ENCODE results near the gene CFAP221.

The CFAP221 gene

DNA sequence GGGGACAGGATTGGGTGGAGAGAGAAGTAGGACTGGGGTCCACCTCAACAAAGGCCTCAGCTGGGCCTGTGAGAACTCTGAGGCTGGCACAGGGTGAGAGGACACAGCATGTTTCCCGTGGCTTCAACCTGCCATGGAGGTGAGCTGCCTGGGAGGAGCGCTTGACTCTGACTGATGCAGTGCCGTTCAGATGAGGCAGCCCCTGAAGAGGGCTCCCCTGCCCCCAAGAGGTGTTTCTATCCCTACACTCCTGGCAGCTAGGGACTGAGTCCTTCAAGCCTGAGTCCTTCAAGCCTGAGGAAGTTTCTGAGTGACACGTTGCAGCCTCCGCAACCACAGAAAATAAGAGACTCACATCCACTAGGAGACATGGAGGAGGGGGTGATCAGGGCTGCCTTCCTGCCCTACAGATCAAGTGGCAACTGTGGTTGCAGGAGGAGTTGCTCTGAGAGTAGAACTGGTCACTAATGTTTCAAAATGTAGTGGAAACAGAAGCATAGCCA, 85.1 kb downstream of the CFAP221 start:
- Histone ChIP-seq H3K4me1 (ENCODE audit: insufficient read depth, low read length) (no peaks in the 10 kb centered on the region), H3K9ac (ENCODE audit: low read depth, low read length) (no peak overlapping the region), H3K36me3 (ENCODE audit: insufficient read depth, low read length) (no peaks in the 10 kb centered on the region), H3K9me3 (ENCODE audit: control insufficient read depth, insufficient read depth, low read length) (no peaks in the 10 kb centered on the region; the same call in 1 of the 2 replicates)

DNA sequence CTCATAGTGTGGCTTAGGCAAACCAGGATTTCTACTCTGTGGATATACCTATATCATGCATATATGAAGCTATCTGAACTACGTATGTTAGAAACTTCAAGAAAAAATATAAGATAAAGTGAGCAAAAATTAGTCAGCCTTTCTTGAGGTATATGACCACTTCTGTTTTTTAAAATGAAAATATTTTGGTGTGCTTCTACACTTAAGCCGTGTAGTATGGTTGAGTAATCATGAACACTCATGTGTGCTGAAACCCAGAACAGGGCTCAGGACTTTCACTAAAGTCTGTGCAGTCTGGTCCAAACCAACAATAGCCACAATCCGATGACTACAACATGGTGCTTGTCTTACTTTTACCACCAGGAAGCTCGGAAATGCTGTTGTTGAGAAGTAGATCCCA, 85.9 kb downstream of the CFAP221 start:
- Histone ChIP-seq H3K4me1 (ENCODE audit: insufficient read depth, low read length) (no peaks in the 10 kb centered on the region), H3K36me3 (ENCODE audit: insufficient read depth, low read length) (no peaks in the 10 kb centered on the region), H3K9me3 (ENCODE audit: control insufficient read depth, insufficient read depth, low read length) (no peaks in the 10 kb centered on the region; the same call in 1 of the 2 replicates), H3K9ac (ENCODE audit: low read depth, low read length) (no peak overlapping the region)

GRCh38 chr2:119637371-119637770, 93.1 kb downstream of the CFAP221 start:
- Histone ChIP-seq H3K9me3 (ENCODE audit: control insufficient read depth, insufficient read depth, low read length) (no peaks in the 10 kb centered on the region; the same call in 1 of the 2 replicates), H3K36me3 (ENCODE audit: insufficient read depth, low read length) (no peaks in the 10 kb centered on the region), H3K9ac (ENCODE audit: low read depth, low read length) (no peak overlapping the region), H3K4me1 (ENCODE audit: insufficient read depth, low read length) (no peaks in the 10 kb centered on the region)

DNA sequence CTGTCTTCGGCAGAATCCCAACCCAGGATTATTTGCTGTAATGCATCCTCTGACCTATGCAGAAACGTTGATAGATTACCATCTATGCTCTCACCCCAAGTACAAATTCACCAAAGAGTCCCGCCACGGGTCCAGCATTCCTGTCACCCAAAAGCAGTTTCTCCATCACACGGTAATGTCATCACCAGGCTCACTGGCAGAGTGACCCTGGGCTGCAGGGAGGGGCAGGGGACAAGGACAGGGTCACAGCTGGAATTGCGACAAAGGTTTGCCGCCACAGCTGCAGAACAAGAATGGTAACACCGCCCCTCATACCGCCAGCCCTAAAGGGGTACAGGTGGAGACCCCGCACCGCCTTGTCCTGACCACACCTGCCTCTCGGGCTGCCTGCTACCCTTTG, 94.0 kb downstream of the CFAP221 start:
- Histone ChIP-seq H3K4me1 (ENCODE audit: insufficient read depth, low read length) (no peaks in the 10 kb centered on the region), H3K9me3 (ENCODE audit: control insufficient read depth, insufficient read depth, low read length) (no peaks in the 10 kb centered on the region; the same call in 1 of the 2 replicates), H3K36me3 (ENCODE audit: insufficient read depth, low read length) (no peaks in the 10 kb centered on the region), H3K9ac (ENCODE audit: low read depth, low read length) (no peak overlapping the region)

GRCh38 chr2:119638685-119639554, 94.7 kb downstream of the CFAP221 start:
- Histone ChIP-seq H3K9ac (ENCODE audit: low read depth, low read length) (no peak overlapping the region), H3K36me3 (ENCODE audit: insufficient read depth, low read length) (no peaks in the 10 kb centered on the region), H3K9me3 (ENCODE audit: control insufficient read depth, insufficient read depth, low read length) (no peaks in the 10 kb centered on the region; the same call in 1 of the 2 replicates), H3K4me1 (ENCODE audit: insufficient read depth, low read length) (no peaks in the 10 kb centered on the region)

DNA sequence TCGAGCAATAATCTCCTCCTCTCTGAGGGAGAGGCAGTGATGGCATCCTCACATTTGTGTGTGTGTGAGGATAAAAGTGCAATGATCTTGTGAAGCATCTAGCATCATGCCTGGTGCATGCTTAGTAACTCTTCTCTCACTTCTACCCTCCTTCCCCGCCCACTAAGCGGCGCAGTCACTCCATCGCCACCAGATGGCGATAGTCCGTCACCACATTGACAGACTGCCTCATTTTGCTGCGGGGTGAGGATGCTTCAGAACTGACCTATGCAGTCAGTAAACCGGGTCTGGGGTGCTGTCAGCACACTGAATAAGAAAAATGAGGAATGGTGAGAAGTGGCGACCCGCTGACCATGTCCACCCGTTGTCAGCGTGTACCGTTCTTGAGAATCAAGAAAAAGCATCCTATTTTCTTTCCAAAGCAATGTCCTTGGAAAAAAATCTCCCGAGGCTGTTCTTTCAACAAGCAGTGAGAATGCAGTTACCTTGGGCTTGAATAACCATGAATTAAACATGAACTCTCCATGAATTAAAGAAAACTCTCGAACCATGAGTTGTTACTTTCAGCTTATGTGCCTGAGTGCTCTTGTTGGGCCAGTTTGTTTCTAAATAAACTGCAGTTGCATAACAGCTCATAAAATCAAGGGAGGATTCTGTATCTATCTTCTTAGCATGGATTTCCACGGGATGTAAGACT, 97.5 kb downstream of the CFAP221 start:
- no peaks in the 10 kb centered on the region for H3K4me1 ChIP-seq (ENCODE audit: insufficient read depth, low read length)
- H3K9ac ChIP-seq (ENCODE audit: low read depth, low read length) = no peak overlapping the region
- H3K9me3 ChIP-seq (ENCODE audit: control insufficient read depth, insufficient read depth, low read length) = no peaks in the 10 kb centered on the region
- H3K36me3 ChIP-seq (ENCODE audit: insufficient read depth, low read length) = no peaks in the 10 kb centered on the region

DNA sequence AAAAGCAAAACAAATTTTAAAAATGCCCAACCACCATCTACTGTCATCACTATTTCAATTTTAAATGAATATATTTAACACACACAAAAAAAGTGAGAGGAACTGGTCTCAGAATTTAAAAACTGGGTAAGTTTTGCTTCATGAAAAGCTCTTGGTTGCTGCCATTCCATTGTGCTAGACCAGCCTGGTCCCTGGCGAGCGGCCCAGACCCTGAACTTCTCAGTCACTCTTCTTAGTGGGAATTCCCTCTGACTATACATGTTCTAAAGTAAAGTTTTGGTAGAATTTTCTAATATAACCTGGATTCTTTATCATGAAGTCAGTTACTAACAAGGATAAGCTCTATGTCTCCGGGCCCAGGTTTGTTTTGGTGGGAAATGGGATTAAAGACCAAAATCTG, 99.9 kb downstream of the CFAP221 start:
- Histone ChIP-seq H3K4me1 (ENCODE audit: insufficient read depth, low read length) (no peaks in the 10 kb centered on the region), H3K9me3 (ENCODE audit: control insufficient read depth, insufficient read depth, low read length) (no peaks in the 10 kb centered on the region), H3K36me3 (ENCODE audit: insufficient read depth, low read length) (no peaks in the 10 kb centered on the region), H3K9ac (ENCODE audit: low read depth, low read length) (no peak overlapping the region)

- no peaks in the 10 kb centered on the region for H3K9me3 ChIP-seq (ENCODE audit: control insufficient read depth, insufficient read depth, low read length)
Observed at GRCh38 chr2:119645173-119645855, 101.1 kb downstream of the CFAP221 start.

DNA sequence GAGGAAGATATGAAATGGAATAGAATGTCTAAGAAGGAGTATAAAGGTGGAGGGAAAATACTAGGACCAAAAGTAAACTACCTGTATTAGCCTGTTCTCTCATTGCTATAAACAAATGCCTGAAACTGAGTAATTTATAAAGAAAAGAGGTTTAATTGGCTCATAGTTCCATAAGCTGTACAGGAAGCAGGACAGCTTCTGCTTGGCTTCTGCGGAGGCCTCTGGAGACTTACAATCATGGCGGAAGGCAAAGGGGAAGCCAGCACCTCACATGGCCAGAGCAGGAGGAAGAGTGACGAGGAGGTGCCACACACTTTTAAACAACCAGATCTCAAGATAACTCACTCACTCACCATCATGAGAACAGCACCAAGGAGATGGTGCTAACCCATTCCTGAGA, 101.9 kb downstream of the CFAP221 start:
- H3K9me3 ChIP-seq (ENCODE audit: control insufficient read depth, insufficient read depth, low read length) = no peaks in the 10 kb centered on the region
- H3K9ac ChIP-seq (ENCODE audit: low read depth, low read length) = no peak overlapping the region
- H3K36me3 ChIP-seq (ENCODE audit: insufficient read depth, low read length) = no peaks in the 10 kb centered on the region
- H3K4me1 ChIP-seq (ENCODE audit: insufficient read depth, low read length) = no peaks in the 10 kb centered on the region

More at GRCh38 chr2:119645173-119645855, 101.1 kb downstream of the CFAP221 start:
- Histone ChIP-seq H3K9ac (ENCODE audit: low read depth, low read length) (no peak overlapping the region), H3K4me1 (ENCODE audit: insufficient read depth, low read length) (no peaks in the 10 kb centered on the region), H3K36me3 (ENCODE audit: insufficient read depth, low read length) (no peaks in the 10 kb centered on the region)

- Histone ChIP-seq H3K9me3 (ENCODE audit: control insufficient read depth, insufficient read depth, low read length) (no peaks in the 10 kb centered on the region), H3K4me1 (ENCODE audit: insufficient read depth, low read length) (no peaks in the 10 kb centered on the region), H3K36me3 (ENCODE audit: insufficient read depth, low read length) (no peaks in the 10 kb centered on the region), H3K9ac (ENCODE audit: low read depth, low read length) (no peak overlapping the region)
Observed at GRCh38 chr2:119647440-119648169, 103.4 kb downstream of the CFAP221 start.

DNA sequence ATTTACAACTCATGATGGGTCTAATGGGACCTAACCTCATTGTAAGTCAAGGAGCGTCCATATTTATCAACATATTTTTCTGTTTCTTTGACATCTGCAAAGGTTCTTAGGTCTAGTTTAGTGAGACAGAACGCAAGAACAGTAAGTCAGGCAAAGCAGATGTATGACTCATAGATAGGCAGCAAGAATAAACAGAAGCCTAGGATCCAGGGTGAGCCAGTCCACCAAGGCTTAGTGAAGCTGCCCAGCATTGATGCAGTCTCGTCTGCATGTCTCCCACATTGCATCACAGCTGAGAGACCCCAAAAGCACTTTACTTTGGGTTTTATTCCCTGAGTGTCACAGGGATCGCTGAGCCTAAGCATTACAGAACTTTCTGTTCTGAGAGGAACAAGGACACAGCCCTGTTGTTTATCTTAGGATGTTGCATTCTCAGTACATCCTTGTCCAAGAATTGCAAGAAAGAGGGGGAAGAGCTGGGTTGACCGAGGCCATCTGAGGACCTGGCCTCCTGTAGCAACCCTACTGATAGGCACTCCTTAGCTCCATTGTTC, 105.2 kb downstream of the CFAP221 start:
- no peaks in the 10 kb centered on the region for H3K36me3 ChIP-seq (ENCODE audit: insufficient read depth, low read length)
- H3K9ac ChIP-seq (ENCODE audit: low read depth, low read length) = no peak overlapping the region
- no peaks in the 10 kb centered on the region for H3K4me1 ChIP-seq (ENCODE audit: insufficient read depth, low read length)
- H3K9me3 ChIP-seq (ENCODE audit: control insufficient read depth, insufficient read depth, low read length) = no peaks in the 10 kb centered on the region

- Histone ChIP-seq H3K4me1 (ENCODE audit: insufficient read depth, low read length) (no peaks in the 10 kb centered on the region), H3K36me3 (ENCODE audit: insufficient read depth, low read length) (no peaks in the 10 kb centered on the region), H3K9ac (ENCODE audit: low read depth, low read length) (no peak overlapping the region), H3K9me3 (ENCODE audit: control insufficient read depth, insufficient read depth, low read length) (no peaks in the 10 kb centered on the region)
Observed at GRCh38 chr2:119650206-119650605, 106.0 kb downstream of the CFAP221 start.

DNA sequence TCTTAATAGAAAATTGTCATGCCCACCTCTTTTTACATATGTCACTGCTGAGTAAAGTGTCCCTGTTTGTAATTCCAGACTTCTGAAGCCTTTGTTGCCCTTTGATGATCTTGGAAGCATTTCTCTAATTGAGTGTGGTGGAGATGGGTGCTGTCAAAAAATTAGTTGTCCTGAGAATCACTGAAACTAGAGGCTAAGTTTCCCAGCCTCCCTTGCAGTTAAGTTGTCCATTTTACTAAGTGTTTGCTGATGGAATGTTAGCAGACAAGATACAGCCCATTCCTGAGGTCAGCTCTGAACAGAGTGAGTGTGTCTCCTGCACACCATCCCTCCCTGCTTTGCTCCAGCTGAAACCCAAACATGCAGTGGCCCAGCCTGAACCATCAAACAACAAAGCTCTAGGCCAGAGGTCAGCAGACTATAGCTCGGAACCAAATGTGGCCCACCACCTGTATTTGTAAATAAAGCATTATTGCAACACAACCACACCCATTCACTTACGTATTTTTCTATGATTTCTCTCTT, 106.7 kb downstream of the CFAP221 start:
- Histone ChIP-seq H3K9me3 (ENCODE audit: control insufficient read depth, insufficient read depth, low read length) (no peaks in the 10 kb centered on the region), H3K36me3 (ENCODE audit: insufficient read depth, low read length) (no peaks in the 10 kb centered on the region), H3K9ac (ENCODE audit: low read depth, low read length) (no peak overlapping the region), H3K4me1 (ENCODE audit: insufficient read depth, low read length) (no peaks in the 10 kb centered on the region)
